HG03045 (cell line): ENCODE measurements around the gene SCRN2.
A peak's percentile ranks its signal among the peaks of the same experiment; 100 is the strongest.

Experiments used
- ATAC-seq: cut with Tn5 transposase; IDR thresholded peaks from one replicate; pipeline ENCODE4 v1.9.1; 2021; ENCODE audit warnings: mild to moderate bottlenecking, moderate library complexity; ENCODE audit not compliant: unreplicated experiment

SCRN2 gene

GRCh38 chr17:47822785-47823184, 18.3 kb downstream of the SCRN2 start:
- no peak for ATAC-seq

GRCh38 chr17:47821424-47822391, 19.4 kb downstream of the SCRN2 start, which contains the start of gene OSBPL7:
OSBPL7 (minus strand) TSS chr17:47821794; CDS start chr17:47820278, 1,516 bp downstream.
- peak; percentile 78 for ATAC-seq

- no peak for ATAC-seq
Observed at GRCh38 chr17:47821031-47821423, 20.0 kb downstream of the SCRN2 start.

- no peak for ATAC-seq
Observed at GRCh38 chr17:47820033-47820789, 20.9 kb downstream of the SCRN2 start.

- ATAC-seq: no peak
Observed at GRCh38 chr17:47819475-47819874, 21.6 kb downstream of the SCRN2 start.

GRCh38 chr17:47818002-47818695, 22.9 kb downstream of the SCRN2 start:
- ATAC-seq: no peak

GRCh38 chr17:47816947-47817346, 24.1 kb downstream of the SCRN2 start:
- ATAC-seq: no peak

GRCh38 chr17:47816111-47816735, 24.9 kb downstream of the SCRN2 start:
- ATAC-seq: no peak

GRCh38 chr17:47815106-47815918, 25.8 kb downstream of the SCRN2 start:
- no peak for ATAC-seq

- no peak for ATAC-seq
Observed at GRCh38 chr17:47813512-47814031, 27.5 kb downstream of the SCRN2 start.

GRCh38 chr17:47813077-47813476, 28.0 kb downstream of the SCRN2 start:
- ATAC-seq: no peak

GRCh38 chr17:47812146-47812920, 28.7 kb downstream of the SCRN2 start:
- ATAC-seq: no peak

- no peak for ATAC-seq
Observed at GRCh38 chr17:47811709-47812108, 29.4 kb downstream of the SCRN2 start.

GRCh38 chr17:47810901-47811635, 30.0 kb downstream of the SCRN2 start:
- no peak for ATAC-seq

- ATAC-seq: no peak
Observed at GRCh38 chr17:47810200-47810821, 30.8 kb downstream of the SCRN2 start.

- ATAC-seq: no peak
Observed at GRCh38 chr17:47808830-47809480, 32.1 kb downstream of the SCRN2 start.
